Measurements from ENCODE around the gene DUOX1. TPM values are rescaled to one million over a fixed set of nuclear protein-coding genes. Genes with fewer than 3 reads are reported as not detected.
A peak's percentile ranks its signal among the peaks of the same experiment; 100 is the strongest.

Gene DUOX1
- polyA plus RNA-seq, 10 donors: 0.65 to 5.9 (median 2.4) TPM

DNA sequence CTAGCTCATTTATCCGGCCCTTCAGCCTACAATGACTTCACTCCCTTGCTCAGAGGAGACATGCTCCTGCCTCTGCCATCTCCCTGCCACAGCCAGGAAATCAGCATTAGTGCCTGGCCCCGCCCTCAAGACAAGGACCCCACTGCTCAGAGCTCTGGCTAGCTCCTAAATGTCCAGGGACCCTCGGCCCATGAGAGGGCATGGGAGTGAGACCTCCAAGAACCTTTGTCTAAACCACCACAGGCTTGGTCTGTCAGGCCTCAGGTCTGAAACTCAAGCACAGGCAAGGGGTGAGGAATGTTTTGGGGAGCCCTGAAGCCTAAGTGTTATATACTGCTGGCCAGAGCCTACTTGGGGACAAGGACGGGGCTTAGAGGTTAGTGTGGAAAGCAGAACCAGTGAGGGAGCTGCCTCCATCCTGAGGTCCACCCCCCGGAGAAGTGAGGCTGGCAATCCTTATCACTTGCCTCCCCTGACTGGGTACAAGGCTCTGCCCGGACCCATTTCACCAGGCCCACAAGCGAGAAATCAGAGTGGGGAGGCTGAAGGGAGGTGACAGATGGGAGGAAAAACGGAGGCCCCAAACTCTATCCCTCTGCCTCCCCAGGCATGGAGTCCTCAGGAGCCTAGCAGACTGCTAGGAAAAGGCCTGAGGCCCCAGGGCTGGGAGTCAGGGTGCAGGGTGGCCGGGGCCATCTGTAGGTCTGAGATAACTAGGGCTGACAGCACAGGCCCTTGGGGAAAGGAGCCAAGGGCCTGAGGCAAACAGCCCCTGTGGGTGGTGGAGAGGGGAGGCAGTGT is 39.2 kb downstream of the DUOX1 start:
- DNase-seq: no peak

DNA sequence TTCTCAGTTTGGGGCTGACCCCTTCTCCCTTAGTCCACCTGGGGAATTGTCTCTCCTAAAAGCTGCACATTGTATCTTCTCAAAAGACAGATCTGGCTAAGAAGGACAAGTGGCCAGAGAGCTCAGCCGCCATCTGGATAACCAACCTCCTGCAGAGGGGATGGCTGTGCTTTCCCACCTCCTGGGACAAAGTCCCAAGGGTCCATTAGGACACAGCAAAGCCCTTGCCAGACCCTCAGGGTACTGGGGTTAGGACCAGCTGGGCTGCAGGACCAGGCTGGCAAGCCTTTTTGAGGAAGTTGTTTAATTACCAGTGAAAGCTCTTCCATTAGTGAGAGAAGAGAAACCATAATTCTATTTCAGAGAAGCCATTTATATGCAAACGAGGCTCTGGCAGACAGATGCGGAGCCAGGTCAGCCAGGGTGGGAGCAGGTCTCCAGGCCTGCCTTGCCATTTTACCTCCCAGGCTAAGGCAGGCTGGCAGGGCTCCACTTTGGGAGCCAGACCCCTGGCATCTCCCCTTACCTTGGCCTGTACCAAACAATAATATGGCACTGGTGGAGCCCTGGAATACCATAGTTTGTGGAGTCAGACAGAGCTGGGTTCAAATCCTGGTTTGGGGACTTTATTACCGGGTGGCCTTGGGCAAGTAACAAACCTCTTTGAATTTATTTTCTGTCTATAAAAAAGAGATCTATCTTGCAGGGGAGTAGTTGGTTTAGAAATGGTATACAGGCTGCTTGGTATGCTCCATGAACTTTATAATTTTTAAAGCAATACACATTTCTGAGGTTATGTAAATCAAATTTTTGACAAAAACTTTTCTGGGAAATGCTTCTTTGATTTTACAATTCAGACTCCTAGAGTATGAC is 40.0 kb downstream of the DUOX1 start:
- no peak for DNase-seq

DNA sequence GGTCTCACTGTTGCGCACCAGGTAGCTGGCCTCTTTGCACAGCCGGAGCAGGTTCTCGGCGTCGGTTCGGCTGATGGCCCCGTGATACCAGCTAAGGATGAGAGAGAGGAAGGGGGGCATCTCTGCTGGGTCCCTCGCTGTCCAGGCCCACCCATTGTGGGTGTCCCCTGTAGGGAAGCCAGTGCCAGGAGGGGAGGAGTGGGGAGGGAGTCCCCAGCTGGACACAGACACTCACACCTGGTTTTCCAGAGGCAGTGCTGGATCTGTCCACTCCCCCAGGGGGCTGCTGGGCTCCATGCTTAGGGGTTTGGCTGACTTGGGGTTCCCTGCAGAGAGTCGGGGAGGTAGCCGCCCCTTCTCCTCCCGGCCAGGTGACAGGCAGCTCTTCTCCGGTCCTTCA is 42.1 kb downstream of the DUOX1 start:
- no peak for DNase-seq

DNA sequence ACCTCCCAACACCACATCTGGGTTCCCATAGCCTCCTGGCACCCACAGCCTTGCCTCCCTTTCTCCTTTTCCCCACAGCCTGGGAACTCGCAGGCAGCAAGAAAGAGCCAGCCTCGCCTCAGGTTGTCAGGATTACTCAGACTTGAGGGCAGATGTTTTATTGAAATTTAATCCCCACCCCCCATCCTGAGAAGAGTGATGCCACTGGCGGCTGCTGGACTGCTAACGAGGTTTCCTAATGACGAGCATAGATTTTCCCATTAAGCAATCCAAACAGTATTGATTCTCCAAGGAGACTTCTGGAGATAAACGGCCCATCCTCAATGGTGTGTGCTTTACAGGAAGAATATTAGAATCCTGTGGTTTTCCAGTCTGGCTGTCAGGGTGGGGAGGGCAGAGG is 44.3 kb downstream of the DUOX1 start:
- DNase-seq: no peak

DNA sequence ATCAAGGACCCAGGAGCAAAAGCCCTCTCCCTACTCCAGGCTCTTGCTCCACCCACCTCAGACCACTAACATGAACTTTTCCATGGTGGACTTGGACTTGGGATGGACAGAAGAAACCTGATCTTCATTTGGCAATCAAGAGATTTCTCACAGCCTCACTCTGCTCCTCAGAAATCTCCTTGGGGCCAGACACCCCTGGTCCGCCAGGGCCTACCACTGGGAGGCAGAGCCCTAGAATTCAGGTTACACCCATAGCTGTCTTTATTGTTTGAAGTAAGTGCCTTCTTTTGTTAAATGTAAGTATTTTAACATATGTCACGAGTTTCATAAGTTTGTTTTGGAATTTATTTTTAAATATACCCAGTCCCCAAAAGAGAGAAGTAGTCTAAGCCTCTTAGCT is 44.8 kb downstream of the DUOX1 start:
- DNase-seq: no peak

DNA sequence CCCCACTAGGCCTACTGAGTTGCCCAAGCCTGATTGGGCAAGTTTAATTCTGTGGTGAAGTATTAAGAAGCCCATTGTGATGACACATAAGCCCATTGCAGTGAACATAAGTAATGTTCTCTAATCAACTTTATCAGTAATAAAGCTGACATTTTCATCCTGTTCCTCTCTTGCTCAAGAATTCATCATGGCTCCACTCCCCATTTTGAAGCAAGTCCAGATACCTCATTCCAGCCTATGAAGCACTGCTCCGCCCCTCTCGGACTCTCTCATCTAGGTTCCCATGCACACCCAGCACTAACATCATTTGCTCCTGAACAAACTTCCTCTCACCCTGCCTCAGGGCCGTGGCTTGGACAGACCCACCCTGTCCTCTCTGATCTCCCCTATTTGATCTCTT is 47.5 kb downstream of the DUOX1 start:
- no peak for DNase-seq

DNA sequence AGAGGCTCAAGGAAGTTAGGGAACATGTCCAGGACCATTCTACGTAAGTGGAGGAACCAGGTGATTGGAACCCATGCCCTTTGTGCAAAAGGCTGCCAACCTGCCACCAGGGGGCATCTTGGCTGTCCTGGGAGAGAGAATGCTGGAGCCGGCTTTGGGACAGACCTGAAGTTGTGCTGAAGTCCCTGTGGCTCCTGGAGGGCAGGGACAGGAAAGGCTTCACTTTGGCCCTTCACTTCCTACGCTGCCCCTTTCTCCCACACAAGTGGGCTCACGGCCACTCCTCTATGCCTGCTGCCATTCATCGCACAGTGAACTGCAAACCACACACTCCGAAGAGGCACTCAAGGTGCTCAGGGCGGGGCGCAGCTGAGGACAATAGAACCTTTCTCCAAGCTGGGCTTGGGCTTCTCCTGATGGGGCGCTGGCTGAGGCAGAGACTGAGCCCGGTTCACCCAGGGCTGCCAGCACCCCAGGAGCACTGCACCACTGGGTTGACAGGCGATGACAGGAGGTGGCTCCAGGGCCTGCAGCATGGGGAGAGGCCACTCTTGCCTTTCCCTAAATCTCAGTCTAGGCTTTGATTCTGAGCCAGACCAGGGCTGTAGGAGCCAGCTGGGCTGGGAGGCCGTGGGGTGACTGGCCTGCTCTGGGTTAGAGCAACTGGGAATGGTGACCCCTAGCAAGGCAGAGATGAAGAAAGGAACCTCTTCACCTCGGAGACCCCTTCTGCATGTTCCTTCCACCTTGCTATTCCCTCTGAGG is 49.6 kb downstream of the DUOX1 start:
- no peak for DNase-seq

DNA sequence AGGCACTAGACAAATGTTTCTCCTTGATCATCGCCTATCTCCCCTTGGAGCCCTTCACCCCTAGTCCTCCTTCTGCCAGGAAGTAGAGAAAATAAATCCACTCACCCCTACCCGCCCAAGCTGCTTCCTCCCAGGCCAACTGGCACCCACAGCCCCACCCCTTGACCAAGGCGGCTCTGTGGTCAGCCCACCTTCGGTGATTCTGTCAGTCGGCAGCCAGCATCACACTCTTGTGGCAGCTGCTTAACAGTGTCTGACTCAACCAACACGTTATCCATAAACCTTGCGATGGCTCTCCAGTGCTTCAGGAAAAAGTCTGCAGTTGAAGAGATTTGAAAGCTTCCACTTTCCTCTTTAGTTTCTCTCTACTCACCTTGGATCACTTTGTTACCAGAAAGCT is 50.4 kb downstream of the DUOX1 start:
- DNase-seq: no peak

DNA sequence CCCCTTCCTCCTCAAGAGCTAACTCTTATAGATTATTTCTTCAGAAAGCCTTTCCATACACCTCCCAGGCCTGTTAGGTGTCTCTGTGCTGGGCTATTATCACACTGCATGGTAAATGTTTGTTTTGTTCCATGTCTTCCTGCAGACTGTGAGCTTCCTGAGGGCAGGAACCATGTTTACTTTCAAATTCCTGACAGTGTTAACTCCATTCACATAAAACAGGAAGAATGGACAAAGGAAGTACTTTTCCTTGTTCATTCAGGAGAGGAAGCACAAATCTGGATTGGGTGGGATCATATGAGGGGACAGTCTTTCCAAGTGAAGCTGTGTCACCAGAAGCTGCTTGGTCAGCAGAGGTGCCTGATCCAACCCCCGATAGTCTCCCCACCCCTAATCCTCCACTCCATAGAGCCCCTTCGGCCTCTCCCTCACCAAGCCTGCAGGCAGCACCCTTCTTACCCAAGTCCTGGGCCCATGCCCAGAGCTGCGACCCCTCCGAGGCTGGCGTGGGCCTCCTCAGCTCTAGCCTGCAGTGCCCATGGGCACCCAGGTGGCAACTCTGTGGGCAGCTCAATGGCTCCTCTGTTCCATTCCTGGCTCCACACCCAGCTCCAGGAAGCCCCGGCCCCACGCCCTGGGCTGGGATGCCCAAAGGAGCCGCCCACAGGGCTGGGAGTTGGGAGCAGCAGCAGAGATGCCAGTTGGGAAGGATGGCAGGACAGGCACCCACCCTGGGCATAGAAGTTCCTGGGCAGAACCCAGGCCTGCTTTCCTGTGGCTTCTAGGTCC is 51.0 kb downstream of the DUOX1 start:
- DNase-seq: no peak

DNA sequence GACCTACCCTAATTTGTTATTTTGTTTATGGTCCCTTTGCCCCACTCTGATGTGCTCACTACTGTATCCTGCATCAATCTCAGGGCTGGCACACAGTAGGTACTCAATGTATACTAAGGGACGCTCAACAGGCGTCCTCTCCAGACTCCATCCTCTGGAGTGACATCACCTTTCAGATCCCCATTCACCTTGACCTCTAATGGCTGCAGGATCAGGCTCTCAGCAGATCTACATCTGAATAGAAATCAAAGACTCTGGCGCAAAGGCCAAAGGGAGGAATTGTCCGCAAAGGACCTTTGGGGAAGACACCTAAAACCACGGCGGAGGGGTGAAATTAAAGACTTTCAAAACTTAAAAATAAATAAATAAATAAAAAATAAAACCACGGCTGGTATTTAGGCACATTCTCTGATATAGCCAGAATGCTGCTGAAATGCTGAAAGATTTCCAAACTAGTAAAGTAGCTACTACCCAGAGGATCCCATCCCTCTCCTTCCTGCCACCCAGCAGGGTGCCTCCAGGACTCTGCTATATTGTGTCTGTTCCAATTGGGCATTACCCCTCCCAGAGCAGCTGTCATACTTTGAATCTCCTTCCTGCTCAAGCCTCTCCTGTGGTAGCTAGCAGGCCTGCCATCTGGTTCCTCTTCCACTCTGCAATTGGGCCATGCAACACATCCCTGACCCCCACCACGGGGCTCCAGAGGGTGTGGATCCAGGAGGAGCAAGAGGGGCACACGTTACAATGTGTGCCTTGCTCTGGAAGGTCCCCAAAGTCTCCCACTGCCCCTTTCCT is 51.9 kb downstream of the DUOX1 start:
- DNase-seq: no peak

DNA sequence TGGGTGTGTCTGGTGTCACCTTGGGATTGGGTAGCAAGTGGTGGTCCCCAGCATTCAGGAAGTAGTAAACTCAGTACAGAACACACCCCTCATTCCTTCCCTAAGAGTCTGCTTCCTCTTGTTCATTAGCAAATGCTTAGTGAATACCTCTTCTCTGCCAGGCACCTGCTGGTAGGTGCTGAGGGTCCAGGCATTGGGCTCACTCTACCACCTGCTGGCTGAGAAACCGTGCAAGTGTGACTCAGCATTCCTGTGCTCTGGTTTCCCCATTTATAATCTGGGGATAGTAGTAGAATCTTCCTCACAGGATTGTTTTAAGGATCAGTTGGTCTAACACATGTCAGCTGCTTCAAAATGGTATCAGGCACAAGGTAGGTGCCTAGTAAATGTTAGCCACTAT is 53.2 kb downstream of the DUOX1 start:
- no peak for DNase-seq

DNA sequence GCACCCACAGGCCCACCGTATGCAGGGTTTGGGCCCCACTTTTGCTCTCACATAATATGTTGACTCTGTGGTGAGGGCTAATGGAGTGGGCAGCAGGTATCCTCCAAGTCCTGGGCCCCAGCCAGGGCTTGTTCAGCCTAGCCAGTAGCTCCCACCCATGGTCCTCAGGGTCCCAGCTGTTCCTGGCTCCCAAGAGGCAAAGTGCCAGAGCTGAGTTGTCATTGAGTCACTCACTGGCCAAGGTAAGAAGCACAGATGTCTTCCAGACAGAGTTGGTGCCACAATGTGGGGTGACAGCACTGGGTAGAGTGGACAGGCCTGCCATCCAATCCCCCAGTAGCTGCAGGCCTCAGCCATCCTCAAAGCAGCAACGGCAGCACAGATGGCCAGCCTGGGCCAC is 53.7 kb downstream of the DUOX1 start:
- DNase-seq: no peak

DNA sequence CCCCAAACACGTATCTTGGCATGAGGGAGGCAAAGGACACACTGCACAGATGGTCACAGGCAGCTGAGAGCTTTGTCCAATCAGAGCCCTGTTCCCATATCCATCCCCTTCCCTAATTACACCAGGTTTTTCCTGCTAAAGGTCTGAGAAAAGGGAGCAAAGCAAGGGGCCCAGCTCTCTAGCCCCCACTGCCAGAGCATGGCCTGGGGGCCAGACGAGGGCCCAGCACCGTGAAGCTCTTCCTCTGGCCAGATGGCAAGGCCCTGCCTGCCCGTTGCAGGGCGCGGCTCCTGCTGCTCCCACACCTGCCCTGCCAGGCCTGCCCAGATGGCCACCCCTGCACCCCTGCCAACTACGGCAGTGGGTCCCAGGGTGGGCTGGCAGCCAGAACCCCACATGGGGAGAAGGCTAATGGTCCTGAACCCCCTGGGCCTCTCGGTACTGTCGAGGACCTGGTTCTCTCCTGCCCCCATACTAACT is 54.8 kb downstream of the DUOX1 start:
- no peak for DNase-seq

DNA sequence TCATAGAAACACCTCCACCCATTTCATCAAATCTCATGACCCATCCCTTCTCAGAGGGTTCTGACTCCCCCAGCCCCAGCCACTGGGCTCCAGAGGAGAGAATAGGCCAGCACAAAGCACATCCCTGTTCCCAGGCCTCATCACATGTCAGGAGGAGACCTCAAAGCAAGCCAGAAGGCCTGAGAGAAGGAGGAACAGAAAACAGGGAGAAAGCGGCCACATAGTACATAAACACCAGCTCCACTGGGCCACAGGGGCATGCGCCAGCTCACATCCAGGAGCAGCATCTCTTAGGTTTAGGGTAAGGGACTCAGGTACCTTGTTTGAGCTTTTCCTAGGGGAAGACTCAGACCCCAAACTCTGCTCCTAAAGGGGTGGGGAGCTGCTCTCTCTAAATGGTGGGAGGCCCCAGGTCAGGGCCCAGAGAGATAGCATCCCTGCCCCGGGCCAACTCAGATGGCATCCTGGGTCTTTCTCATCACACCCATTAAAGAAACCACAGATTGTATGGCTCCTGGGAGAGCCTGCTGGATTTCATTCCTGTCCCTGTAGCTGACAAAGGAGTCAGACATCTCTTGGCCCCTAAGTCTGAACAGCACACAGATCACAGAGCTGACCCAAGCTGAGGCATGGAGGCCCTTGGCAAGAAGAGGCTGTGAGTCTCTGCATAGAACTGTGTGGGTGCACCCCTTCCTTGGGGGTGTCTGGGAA is 55.4 kb downstream of the DUOX1 start:
- DNase-seq: no peak

DNA sequence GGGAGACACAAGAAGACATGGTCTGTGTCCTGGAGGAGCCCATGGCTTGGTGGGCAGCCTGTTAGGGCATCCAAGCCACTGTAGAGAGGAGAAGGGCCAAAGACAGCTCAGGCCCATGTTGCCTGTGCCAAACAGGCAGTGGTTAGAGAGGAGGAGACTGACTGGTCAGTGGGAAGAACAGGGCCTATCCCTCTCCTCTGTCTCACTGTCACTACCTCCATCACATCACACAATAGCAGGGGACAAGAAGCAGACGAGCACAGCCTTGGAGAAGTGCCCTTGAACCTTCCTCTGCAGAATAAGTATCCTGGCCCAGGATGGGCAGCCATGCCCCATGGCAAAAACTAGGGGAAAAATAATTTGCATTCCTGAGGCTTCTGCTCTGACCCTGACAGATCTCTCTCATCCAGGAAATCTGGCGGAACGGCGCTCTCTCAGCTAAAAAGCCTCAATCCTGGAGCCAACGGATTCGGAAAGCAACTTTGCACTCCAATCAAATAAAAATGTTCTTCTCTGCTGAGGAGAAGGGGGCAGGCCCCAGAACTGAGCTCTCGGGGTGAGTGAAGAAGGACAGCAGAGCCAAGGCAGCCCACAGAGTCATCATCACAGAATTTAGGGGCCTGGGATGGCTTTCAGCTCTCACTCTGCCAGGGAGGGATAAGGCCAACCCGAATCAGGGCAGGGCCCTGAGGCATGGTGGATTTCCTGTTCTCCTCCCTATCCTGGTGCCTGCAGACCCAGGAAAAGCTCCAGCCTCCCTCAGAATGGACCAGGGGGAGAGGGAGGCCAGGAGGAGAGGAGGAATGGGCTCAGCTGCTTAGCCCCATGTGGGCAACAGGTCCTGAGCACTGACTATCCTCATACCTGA is 56.3 kb downstream of the DUOX1 start:
- peak in 1 of 3 donors; percentile 52 for DNase-seq

DNA sequence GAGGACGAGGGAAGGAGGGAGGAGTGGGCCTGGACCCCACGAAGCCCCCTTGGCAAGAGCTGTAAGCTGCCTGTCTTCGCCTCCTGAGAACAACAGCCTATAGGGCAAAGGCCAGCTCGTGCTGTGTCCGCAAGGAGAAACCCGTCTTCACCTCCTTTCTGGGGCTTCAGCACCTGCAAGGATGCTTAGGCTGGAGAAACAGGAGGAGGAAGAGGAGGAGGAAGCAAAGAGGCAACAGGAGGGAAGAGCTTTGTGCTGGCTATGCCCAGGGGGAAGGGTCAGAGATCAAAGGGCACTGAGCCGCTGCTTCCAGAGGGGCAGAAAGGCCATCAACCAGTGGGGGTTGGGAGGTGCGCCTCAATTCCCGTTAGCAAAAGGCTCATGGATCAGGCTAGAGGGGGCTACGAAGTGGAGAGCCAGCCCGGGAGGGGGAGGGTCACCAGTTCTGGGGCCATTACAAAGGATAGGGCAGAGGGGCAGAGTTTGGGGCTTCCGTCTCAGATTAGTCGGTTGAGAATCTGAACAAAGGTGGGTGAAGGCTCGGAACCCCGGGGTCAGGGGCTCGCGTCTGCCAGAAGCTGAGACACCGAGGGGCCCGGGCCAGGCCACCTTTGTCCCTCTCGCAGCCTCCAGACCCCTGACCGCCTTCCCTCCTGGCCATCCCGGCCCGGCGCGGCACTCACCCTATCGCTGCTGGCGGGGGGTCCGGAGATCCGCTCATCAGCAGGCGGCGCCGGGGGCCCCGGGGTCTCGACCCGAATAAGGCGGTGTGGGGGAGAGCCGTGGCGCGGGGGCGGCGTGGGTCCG is 57.2 kb downstream of the DUOX1 start:
- peak in 1 of 3 donors; percentile 53 for DNase-seq

DNA sequence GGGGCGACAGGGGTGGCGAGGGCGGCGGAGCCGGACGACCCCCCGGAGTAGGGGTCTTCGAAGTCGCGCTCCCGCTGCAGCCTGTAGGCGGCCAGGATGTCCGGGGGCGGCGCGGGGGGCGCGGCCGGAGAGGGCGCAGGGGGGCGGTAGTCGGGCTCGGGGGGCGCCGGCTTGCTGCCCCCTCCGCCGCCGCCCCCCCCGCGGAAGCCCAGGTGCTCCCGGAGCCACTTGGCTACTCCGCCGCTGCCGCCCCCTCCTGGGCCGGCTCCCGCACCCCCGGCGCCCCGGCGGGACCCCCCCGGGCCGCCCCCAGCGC is 57.7 kb downstream of the DUOX1 start:
- DNase-seq: peak in 1 of 3 donors; percentile 36

All from muscle of back (tissue), 11 donors.